Psoas muscle (tissue), 8 donors: ENCODE measurements around the gene LRBA. TPM values are rescaled to one million over a fixed set of nuclear protein-coding genes. Genes with fewer than 3 reads are reported as not detected.

Experiments
- ATAC-seq, 4 donors: fragments of 200-7000 bp; cut with Tn5 transposase; one replicate each; pipeline ENCODE4 v1.9.1; 2020; ENCODE audit warnings: moderate library complexity in 3 of 4, mild to moderate bottlenecking in 2 of 4
- DNase-seq, 2 donors: peaks; one replicate each; pipeline ENCODE4 v3.0.0-alpha.2; 2020
- H3K27ac ChIP-seq: fragments of 200-600 bp; one replicate; pipeline ENCODE4 v1.8.0; 2022
- H3K27me3 ChIP-seq, 3 donors: fragments of 200-600 bp in 1 of 3; one replicate each; pipeline versions ENCODE4 v1.6.1 to v1.8.0; 2013 to 2022; ENCODE audit warnings: low read length in 2 of 3, mild to moderate bottlenecking in 2 of 3, moderate library complexity in 1 of 3; ENCODE audit not compliant: insufficient read depth in 3 of 3
- H3K36me3 ChIP-seq, 2 donors: fragments of 200-600 bp in 1 of 2; one replicate each; pipeline versions ENCODE4 v1.6.1 to v1.8.0; 2013 to 2022; ENCODE audit warnings: low read depth in 1 of 2, mild to moderate bottlenecking in 1 of 2, moderate library complexity in 1 of 2; ENCODE audit not compliant: insufficient read depth in 1 of 2
- H3K4me1 ChIP-seq: fragments of 200-600 bp; one replicate; pipeline ENCODE4 v1.8.0; 2022
- H3K4me3 ChIP-seq: fragments of 200-600 bp; one replicate; pipeline ENCODE4 v1.8.0; 2022; ENCODE audit warnings: mild to moderate bottlenecking
- H3K9me3 ChIP-seq: fragments of 200-600 bp; one replicate; pipeline ENCODE4 v1.8.0; 2022
- CTCF ChIP-seq: fragments of 200-600 bp; IDR thresholded peaks from one replicate; pipeline ENCODE4 v1.8.0; 2022; ENCODE audit warnings: antibody characterized with exemption
- WGBS, 3 donors: extraction: QIAGEN DNeasy Blood & Tissue Kit; methylation state at CpG; one replicate each; pipeline versions ENCODE4 v1.1.6 to v1.1.7; 2013; 5-methylcytosine and 5-hydroxymethylcytosine counted together
- intact Hi-C, 2 donors: fragments of 100-400 bp; cut with DNase I; formaldehyde crosslinking; loops; one replicate each; pipeline versions ENCODE4 v1.11.0 to v1.14.2; 2022
- polyA plus RNA-seq, 3 donors: library from polyadenylated mRNA; stranded (reverse); fragments of 200-250 nt; gene quantifications; one replicate each; pipeline ENCODE4 v1.2.3, GENCODE V29; 2013
- total RNA-seq, 4 donors: library from RNA; stranded (reverse); fragmentation: NEBNext Ultra II Directional in 2 of 4; extraction: Animal tissue kit (Norgen Biotek cat#: 25700) in 2 of 4; gene quantifications; one replicate each; pipeline versions ENCODE4 v1.2.1 to v1.2.4, GENCODE V29; 2021 to 2023
- donor health status: healthy with polysubstance abuse.
- donor health status: DM: no; HTN: no; CAD: no; lungs with moderate emphysema.
- donor health status: Bipolar disorder and iron deficiency.
- donor health status: healthy.
- donor health status: DM: yes; HTN: yes; CAD: no.
- donor health status: DM: no; HTN: no; CAD: no.
- donor health status: DM: no; HTN: no; CAD: no.
- donor health status: DM: yes; HTN: yes; CAD: no.

Gene LRBA
- total and polyA plus RNA-seq, 7 donors: 2.9 to 10.6 (median 6.4) TPM

- no peak for DNase-seq
- Histone ChIP-seq H3K27ac (no peak overlapping the region), H3K36me3 (no peaks in the 10 kb centered on the region), H3K4me1 (no peaks in the 10 kb centered on the region), H3K27me3 (no peaks in the 10 kb centered on the region), H3K9me3 (no peaks in the 10 kb centered on the region), H3K4me3 (no peak overlapping the region)
- WGBS, 3 donors: 72 to 79% (median 76%) methylated on average over 8 of the region's 8 CpGs
- intact Hi-C loops: loop anchor here in 1 of 2 donors (10.0 kb wide), 1 partner anchor 213 kb away; no protein-coding TSS in a partner anchor
- ATAC-seq: no peak
- no peak for TF ChIP-seq CTCF
Measured at GRCh38 chr4:150217808-150218207, 797.3 kb downstream of the LRBA start.

DNA sequence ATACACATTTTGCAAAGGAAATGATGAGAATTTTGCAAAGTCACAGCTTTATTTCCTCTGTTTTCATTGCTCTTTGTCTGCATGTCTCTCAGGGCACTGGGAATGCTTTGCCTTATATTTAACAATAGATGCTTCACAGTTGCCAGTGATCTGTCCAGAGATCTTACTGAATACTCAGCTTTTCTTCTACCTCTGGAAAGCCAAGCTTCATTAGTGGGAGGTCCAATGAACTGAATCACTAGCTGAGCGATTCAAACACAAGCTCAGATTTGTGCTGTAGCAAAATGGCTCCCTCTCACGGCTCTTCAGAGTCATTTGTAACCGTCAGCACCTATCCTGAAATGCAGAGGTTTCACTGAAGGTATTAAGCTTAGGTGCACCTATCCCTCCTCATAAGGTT, 797.9 kb downstream of the LRBA start:
- no peak for TF ChIP-seq CTCF
- Histone ChIP-seq H3K27me3 (no peaks in the 10 kb centered on the region), H3K4me3 (no peak overlapping the region), H3K36me3 (no peaks in the 10 kb centered on the region), H3K4me1 (no peaks in the 10 kb centered on the region), H3K9me3 (no peaks in the 10 kb centered on the region), H3K27ac (no peak overlapping the region)
- ATAC-seq (no peak), DNase-seq (no peak)
- 34 to 49% (median 36%) methylated on average over 3 of the region's 3 CpGs for WGBS, 3 donors
- intact Hi-C loops: loop anchor here in 1 of 2 donors (10.0 kb wide), 1 partner anchor 212 kb away; no protein-coding TSS in a partner anchor

GRCh38 chr4:150216726-150217125, 798.4 kb downstream of the LRBA start:
- intact Hi-C loops: loop anchor here in 1 of 2 donors (10.0 kb wide), 1 partner anchor 212 kb away; no protein-coding TSS in a partner anchor
- no peaks in the 10 kb centered on the region for H3K27me3 ChIP-seq
- WGBS, 3 donors: 70 to 78% (median 70%) methylated on average over 5 of the region's 5 CpGs
- H3K4me1 ChIP-seq: no peaks in the 10 kb centered on the region
- H3K27ac ChIP-seq: no peak overlapping the region
- no peaks in the 10 kb centered on the region for H3K36me3 ChIP-seq
- no peak for DNase-seq
- H3K9me3 ChIP-seq: no peaks in the 10 kb centered on the region
- H3K4me3 ChIP-seq: no peak overlapping the region
- ATAC-seq: no peak
- no peak for TF ChIP-seq CTCF

GRCh38 chr4:150215601-150216000, 799.5 kb downstream of the LRBA start:
- intact Hi-C loops: loop anchor here in 1 of 2 donors (10.0 kb wide), 1 partner anchor 211 kb away; no protein-coding TSS in a partner anchor
- ATAC-seq (no peak), DNase-seq (no peak)
- Histone ChIP-seq H3K4me1 (no peaks in the 10 kb centered on the region), H3K27ac (no peak overlapping the region), H3K9me3 (no peaks in the 10 kb centered on the region), H3K27me3 (no peaks in the 10 kb centered on the region), H3K36me3 (no peaks in the 10 kb centered on the region), H3K4me3 (no peak overlapping the region)
- no peak for TF ChIP-seq CTCF
- WGBS, 3 donors: 94 to 96% (median 95%) methylated on average over 3 of the region's 3 CpGs

Other genes with a start within 250 kb of the LRBA start
- gene RPS3A, start 84.3 kb upstream of the LRBA start, total RNA-seq: 1,000 to 10,000 TPM in 1 of 4 donors, 100 to 1,000 TPM in 3; 841 to 1,071 (median 926) TPM
- gene RPS3A, start 84.3 kb upstream of the LRBA start, polyA plus RNA-seq: 1,000 to 10,000 TPM; 1,821 to 2,333 (median 2,087) TPM